GM18870 (cell line): ENCODE results near the gene PARVB.

Source experiments
- ATAC-seq: cut with Tn5 transposase; IDR thresholded peaks from one replicate; pipeline ENCODE4 v1.9.1; 2021; ENCODE audit warnings: moderate library complexity; ENCODE audit not compliant: unreplicated experiment

PARVB gene

GRCh38 chr22:44209343-44209742 lies 185.2 kb downstream of the PARVB start:
- ATAC-seq = no peak

- no peak for ATAC-seq
Observed at GRCh38 chr22:44210722-44211121, 186.6 kb downstream of the PARVB start.

DNA sequence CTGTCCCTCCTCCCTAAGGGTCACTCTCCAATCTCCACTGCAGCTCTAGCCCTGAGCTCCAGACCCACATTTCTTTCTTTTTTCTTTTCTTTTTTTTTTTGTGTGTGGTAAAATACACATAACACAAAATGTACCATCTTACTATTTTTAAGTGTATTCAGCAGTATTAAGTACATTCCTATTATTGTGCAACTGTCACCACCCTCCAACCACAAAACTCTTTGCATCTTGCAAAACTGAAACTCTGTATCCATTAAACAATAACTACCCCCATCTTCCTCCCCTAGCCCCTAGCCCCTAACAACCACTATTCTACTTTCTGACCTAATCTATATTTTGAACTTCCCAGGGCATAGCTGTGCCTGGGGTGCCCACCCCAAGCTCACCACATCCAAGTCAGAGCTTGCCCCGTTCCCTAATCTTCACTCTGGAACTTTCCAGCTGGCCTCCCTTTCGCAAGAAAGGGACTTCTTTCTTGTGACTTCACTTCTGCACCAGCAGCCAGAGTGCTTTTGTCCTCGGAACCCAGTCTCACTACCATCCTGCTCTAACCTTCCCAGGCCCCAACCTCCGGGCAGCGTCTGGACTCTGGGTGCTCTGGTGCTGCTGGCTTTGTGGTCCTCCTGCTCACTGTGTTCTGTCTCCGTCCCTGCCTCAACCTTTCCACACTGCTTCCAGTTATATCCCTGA lies 187.3 kb downstream of the PARVB start:
- ATAC-seq = no peak

GRCh38 chr22:44211946-44212930 lies 188.1 kb downstream of the PARVB start:
- ATAC-seq = no peak

DNA sequence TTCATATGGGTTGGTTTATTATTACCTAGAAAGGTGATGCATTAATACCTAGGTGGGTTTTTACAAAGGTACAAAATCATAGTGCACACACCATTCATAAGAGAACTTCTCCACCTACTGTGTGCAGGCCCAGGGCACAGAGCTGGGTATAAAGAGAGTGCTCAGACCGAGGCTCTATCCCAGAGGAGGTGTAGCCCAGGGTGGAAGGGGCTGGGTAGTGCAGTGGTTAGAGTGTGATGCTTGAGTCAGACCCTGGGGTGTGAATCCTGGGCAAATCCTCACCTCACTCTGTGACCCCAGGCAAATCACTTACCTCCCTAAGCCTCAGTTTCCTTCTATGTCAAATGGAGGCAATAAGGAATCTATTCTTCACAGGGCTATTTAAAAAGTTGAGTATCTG lies 188.8 kb downstream of the PARVB start:
- no peak for ATAC-seq

- ATAC-seq = no peak
Observed at GRCh38 chr22:44213489-44214043, 189.5 kb downstream of the PARVB start.

DNA sequence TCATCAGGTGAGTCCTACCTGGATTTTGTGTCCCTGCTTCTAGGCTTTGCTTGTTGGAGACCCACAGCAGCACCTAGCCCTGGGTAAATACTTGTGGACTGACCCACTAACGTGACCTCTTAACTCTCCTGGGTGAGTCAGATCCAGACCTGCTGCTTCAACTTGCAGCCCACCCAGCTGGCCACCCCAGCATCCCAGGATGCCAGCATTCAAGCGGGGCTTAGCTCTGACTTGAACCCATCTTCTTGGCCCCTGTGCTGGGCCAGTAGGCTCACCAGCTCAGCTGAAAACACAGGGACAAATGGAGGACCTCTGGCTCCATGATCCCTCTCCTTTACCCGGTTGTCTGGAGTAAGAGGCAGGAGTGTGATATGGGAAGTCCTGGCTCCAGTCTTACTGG lies 190.1 kb downstream of the PARVB start:
- ATAC-seq = no peak

- no peak for ATAC-seq
Observed at GRCh38 chr22:44214764-44215163, 190.7 kb downstream of the PARVB start.

DNA sequence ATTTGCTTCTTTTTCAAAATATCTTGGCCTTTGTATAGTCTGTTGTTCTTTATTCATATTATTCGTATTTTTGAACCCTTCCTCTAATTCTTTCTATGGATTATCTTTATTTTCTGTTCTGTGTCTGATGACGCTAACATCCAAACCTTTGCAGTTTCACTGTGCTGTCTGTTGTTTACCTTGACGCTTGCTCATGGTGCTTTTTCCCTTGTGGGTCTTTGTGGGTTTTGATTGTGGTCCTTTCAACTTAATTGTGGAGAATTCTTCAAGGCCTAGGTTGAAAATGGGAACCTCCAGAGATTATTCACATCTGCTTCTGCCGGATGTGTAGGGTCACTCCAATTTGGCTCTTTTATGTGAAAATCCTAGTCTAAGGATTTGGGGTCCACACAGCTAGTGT lies 191.2 kb downstream of the PARVB start:
- no peak for ATAC-seq

DNA sequence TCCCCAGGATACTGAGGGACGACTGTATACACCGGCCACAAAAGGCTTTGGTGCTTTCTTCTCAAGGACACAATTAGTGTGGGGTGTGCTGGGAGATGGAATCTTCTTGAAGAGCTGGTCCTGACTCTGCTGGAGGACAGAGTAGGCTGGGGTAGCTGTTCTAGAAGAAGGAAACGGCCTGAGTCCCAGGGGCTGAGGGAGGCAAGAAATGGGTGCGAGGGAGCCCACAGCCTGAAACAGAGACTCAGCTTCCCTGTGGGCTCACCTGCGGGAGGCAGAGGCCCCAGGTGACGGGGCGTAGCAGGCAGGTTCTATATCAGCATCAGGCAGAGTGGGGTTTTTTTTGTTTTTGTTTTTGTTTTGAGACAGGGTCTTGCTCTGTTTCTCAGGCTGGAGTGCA lies 193.2 kb downstream of the PARVB start:
- no peak for ATAC-seq

- no peak for ATAC-seq
Observed at GRCh38 chr22:44218071-44218470, 194.0 kb downstream of the PARVB start.

- ATAC-seq = no peak
Observed at GRCh38 chr22:44219101-44219870, 195.2 kb downstream of the PARVB start.

DNA sequence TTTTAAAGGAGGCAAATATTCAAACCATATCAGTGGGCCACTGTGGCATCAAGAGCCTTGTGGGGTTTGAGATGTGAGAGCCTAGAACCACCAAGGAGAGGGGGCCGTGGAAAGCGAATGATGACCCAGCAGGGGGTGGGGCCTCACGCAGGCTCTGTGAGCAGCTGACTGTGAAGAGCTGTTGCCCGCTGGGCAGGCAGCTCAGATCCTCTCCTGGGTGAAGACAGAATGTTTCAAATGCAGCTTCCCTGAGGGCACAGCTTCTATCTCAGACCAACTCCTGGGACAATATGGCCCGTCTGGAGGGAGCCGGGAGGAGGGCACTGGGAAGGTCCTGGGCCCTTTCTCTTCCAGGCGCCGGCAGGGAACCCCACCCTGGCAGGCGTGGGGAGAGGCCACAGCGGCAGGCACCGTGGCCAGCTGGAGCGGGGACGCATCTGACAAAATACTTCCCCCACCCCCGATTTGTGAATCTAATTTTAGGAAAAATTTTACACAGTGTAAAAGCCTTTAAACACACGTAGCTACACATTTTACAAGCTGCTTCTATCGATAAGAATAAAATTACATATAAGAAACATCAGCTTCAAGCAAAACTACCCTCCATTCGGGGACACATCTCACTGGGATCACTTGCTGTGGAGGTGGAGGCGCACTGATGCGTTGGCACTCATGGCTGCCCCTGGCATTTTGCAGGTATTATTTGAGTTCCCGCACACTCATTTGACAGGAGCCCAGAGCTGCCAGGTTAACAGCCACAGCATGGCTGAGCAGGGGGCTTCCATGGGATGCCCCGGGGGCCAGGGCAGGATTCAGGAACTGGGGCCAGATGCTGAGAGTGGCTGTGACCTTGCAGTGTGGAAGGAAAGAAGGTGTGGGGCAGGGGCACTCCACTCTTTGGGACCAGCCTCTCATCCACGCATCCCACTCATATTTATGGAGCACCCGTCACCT lies 196.9 kb downstream of the PARVB start:
- no peak for ATAC-seq

GRCh38 chr22:44221710-44222475 lies 197.8 kb downstream of the PARVB start:
- no peak for ATAC-seq
